ENCODE data around the gene SVEP1. TPM values are rescaled to one million over a fixed set of nuclear protein-coding genes. Genes with fewer than 3 reads are reported as not detected.

SVEP1 gene
- total and polyA plus RNA-seq, 2 donors from 2014 or later, result 1.1 to 19.3 TPM

DNA sequence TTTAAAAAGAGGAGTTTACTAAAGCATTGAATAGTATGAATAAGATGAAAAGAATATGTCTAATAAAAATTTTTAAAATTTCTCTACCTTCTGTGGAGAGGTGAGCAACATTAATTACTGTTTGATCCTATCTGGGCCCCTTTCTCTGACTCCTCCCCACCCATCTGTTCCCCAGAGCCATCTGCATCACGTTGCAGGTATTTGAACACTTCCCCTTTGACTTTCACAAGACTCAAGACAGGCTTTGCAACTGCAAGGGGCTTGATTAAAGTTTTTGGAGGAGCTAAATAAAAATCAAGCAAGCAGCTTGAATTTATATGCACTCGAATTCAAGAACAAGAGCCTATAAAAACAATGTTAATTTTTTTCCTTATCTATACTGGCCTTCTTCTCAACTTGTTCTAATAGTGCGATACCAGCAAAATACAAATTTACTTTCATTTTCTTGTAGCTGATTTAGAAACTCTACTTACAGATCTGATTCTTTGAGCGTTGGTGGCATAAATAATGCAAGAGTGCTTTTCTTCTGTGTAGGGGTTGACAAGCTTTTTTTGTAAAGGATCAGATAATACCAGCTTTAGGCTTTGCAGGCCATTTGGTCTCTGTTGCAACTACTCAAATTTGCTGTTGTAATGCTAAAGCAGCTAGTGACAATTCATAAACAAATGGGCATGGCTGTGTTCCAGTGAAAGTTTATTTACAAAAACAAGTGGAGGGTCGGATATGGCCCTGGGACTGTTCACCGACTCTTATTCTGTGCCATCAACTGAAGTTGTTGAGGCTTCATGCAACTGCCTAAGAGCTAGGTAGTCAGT lies 263.1 kb downstream of the SVEP1 start:
- TF ChIP-seq, protein P1, sequence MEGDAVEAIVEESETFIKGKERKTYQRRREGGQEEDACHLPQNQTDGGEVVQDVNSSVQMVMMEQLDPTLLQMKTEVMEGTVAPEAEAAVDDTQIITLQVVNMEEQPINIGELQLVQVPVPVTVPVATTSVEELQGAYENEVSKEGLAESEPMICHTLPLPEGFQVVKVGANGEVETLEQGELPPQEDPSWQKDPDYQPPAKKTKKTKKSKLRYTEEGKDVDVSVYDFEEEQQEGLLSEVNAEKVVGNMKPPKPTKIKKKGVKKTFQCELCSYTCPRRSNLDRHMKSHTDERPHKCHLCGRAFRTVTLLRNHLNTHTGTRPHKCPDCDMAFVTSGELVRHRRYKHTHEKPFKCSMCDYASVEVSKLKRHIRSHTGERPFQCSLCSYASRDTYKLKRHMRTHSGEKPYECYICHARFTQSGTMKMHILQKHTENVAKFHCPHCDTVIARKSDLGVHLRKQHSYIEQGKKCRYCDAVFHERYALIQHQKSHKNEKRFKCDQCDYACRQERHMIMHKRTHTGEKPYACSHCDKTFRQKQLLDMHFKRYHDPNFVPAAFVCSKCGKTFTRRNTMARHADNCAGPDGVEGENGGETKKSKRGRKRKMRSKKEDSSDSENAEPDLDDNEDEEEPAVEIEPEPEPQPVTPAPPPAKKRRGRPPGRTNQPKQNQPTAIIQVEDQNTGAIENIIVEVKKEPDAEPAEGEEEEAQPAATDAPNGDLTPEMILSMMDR (IDR thresholded peaks at IDR 0.05; ENCODE audit: borderline replicate concordance, extremely low read depth, insufficient read depth), result no peak
- no peak overlapping the region for H3K9ac ChIP-seq (ENCODE audit: low read length in 3 of 3)
- DNase-seq, result peak in 1 of 5 donors; percentile 9
- FAIRE-seq, result no peak
- H3K36me3 ChIP-seq (ENCODE audit: control insufficient read depth in 2 of 3, insufficient read depth in 3 of 3, low read length in 3 of 3), result no peaks in the 10 kb centered on the region
- no peak overlapping the region for H3K27ac ChIP-seq (ENCODE audit: low read depth in 2 of 2, low read length in 2 of 2)
- intact Hi-C loops (cut with DNase I), result no loop called here
- H3K27me3 ChIP-seq (ENCODE audit: control insufficient read depth, insufficient read depth, low read length), result no peaks in the 10 kb centered on the region
- no peaks in the 10 kb centered on the region for H3K4me1 ChIP-seq (ENCODE audit: control insufficient read depth in 2 of 3, insufficient read depth in 2 of 3, low read depth in 1 of 3, low read length in 3 of 3)
- no peak overlapping the region for H3K4me3 ChIP-seq (ENCODE audit: low read length in 3 of 3)
- H3K9me3 ChIP-seq (ENCODE audit: control insufficient read depth in 2 of 3, insufficient read depth in 1 of 3, low read length in 3 of 3), result no peaks in the 10 kb centered on the region

Other genes with a start within 250 kb of the SVEP1 start
- not detected for gene TXNDC8, start 241.9 kb downstream of the SVEP1 start, total RNA-seq
- not detected for gene TXNDC8, start 241.9 kb downstream of the SVEP1 start, polyA plus RNA-seq (ENCODE audit: insufficient read depth, low read depth, low replicate concordance)
- gene MUSK, start 89.0 kb upstream of the SVEP1 start, total RNA-seq, result 0.31 TPM
- gene MUSK, start 89.0 kb upstream of the SVEP1 start, polyA plus RNA-seq (ENCODE audit: insufficient read depth, low read depth, low replicate concordance), result not detected

Data from kidney (tissue), 14 donors.